Measurements from ENCODE around the gene DEGS2. TPM values are rescaled to one million over a fixed set of nuclear protein-coding genes. Genes with fewer than 3 reads are reported as not detected.

DEGS2 gene
- total RNA-seq, 1 donor from 2014 or later: not detected

Other genes with a start within 250 kb of the DEGS2 start
- 46.5 TPM for gene EVL, start 94.2 kb downstream of the DEGS2 start, total RNA-seq (ENCODE audit: insufficient read depth, low replicate concordance)
- 40.4 TPM for gene YY1, start 79.5 kb upstream of the DEGS2 start, total RNA-seq (ENCODE audit: insufficient read depth, low replicate concordance)
- 7.9 TPM for gene SLC25A29, start 146.8 kb upstream of the DEGS2 start, total RNA-seq (ENCODE audit: insufficient read depth, low replicate concordance)
- not detected for gene SLC25A47, start 163.7 kb upstream of the DEGS2 start, total RNA-seq (ENCODE audit: insufficient read depth, low replicate concordance)
- 13.2 TPM for gene WDR25, start 216.8 kb upstream of the DEGS2 start, total RNA-seq (ENCODE audit: insufficient read depth, low replicate concordance)